Activated CD8-positive, alpha-beta memory T cell treated with anti-CD3 and anti-CD28 coated beads, Interleukin-2, amount 10 ng/mL, durations not matched to agents 7 days and 5 days (primary cell): ENCODE results near the gene CCSER2. TPM values are rescaled to one million over a fixed set of nuclear protein-coding genes. Genes with fewer than 3 reads are reported as not detected.
"Not testable (repeated sequence)": the region's sequence is repeated elsewhere in the genome, so short reads cannot be mapped to it uniquely, and the experiment has no call there.

Source experiments
- ATAC-seq: fragments of 150-1000 bp; cut with Tn5 transposase; one replicate; pipeline ENCODE4 v1.10.0; 2021; ENCODE audit warnings: moderate library complexity
- CTCF ChIA-PET: fragments of 350-600 bp; sonication (Branson Sonifier 250); formaldehyde crosslinking; loops from one replicate; lab custom pipeline; 2021; ENCODE audit warnings: antibody characterized with exemption; lab: Charles Lee
- DNase-seq: peaks from one replicate; pipeline ENCODE4 v3.0.0-alpha.2; 2020
- H3K27ac Mint-ChIP-seq: one replicate; pipeline ENCODE4 v1.8.0; 2021; ENCODE audit warnings: mild to moderate bottlenecking, mixed read lengths
- H3K27me3 Mint-ChIP-seq: one replicate; pipeline ENCODE4 v1.8.0; 2021; ENCODE audit warnings: mixed read lengths
- H3K36me3 Mint-ChIP-seq: one replicate; pipeline ENCODE4 v1.8.0; 2021; ENCODE audit warnings: mild to moderate bottlenecking, mixed read lengths
- H3K4me1 Mint-ChIP-seq: one replicate; pipeline ENCODE4 v1.8.0; 2021; ENCODE audit warnings: mixed read lengths
- H3K4me3 Mint-ChIP-seq: one replicate; pipeline ENCODE4 v1.8.0; 2021; ENCODE audit warnings: mild to moderate bottlenecking, moderate library complexity, mixed read lengths
- H3K9me3 Mint-ChIP-seq: one replicate; pipeline ENCODE4 v1.8.0; 2022; ENCODE audit warnings: low read depth, mixed read lengths
- total RNA-seq, 2 experiments: library from RNA; stranded (reverse); gene quantifications; one replicate each; pipeline ENCODE4 v1.2.3, GENCODE V29; 2021

CCSER2 gene
- total RNA-seq, 2 experiments from 2014 or later = 52.7 to 80.3 TPM

- Mint-ChIP-seq H3K27me3 (peaks cover 5% of the 10 kb centered on the region), H3K4me1 (peaks cover 2% of the 10 kb centered on the region), H3K9me3 (peaks cover 10% of the 10 kb centered on the region), H3K36me3 (peaks cover 10% of the 10 kb centered on the region), H3K4me3 (no peak overlapping the region), H3K27ac (no peak overlapping the region)
- DNase-seq = no peak
- CTCF ChIA-PET = interaction anchor here (0.9 to 1.5 kb wide), 2 partner anchors 12 to 95 kb away, joined by 4 to 6 read pairs; no protein-coding TSS in a partner anchor
- ATAC-seq = no peak
Measured at GRCh38 chr10:84525120-84525806, 196.9 kb downstream of the CCSER2 start.

- not testable (repeated sequence) for H3K27ac Mint-ChIP-seq, H3K4me3 Mint-ChIP-seq, DNase-seq, H3K36me3 Mint-ChIP-seq, H3K9me3 Mint-ChIP-seq, ATAC-seq, H3K4me1 Mint-ChIP-seq, H3K27me3 Mint-ChIP-seq
- CTCF ChIA-PET = interaction anchor here (0.9 to 1.5 kb wide), 2 partner anchors 11 to 95 kb away, joined by 4 to 6 read pairs; no protein-coding TSS in a partner anchor
Measured at GRCh38 chr10:84525807-84526182, 197.4 kb downstream of the CCSER2 start.

- H3K36me3 Mint-ChIP-seq, H3K4me3 Mint-ChIP-seq, H3K9me3 Mint-ChIP-seq, CTCF ChIA-PET, ATAC-seq, H3K4me1 Mint-ChIP-seq, H3K27ac Mint-ChIP-seq, DNase-seq, H3K27me3 Mint-ChIP-seq: not testable (repeated sequence)
Measured at GRCh38 chr10:84527386-84527785, 199.0 kb downstream of the CCSER2 start.

GRCh38 chr10:84528526-84528925 is 200.1 kb downstream of the CCSER2 start:
- H3K27ac Mint-ChIP-seq, H3K4me1 Mint-ChIP-seq, DNase-seq, ATAC-seq, H3K36me3 Mint-ChIP-seq, H3K4me3 Mint-ChIP-seq, H3K9me3 Mint-ChIP-seq, H3K27me3 Mint-ChIP-seq, CTCF ChIA-PET: not testable (repeated sequence)

- CTCF ChIA-PET = interaction anchor here (0.9 to 1.9 kb wide), 7 partner anchors 10 to 265 kb away, joined by 3 to 9 read pairs (median 4); no protein-coding TSS in a partner anchor
- Mint-ChIP-seq H3K27me3 (peaks cover 5% of the 10 kb centered on the region), H3K27ac (no peak overlapping the region), H3K36me3 (peaks cover 1% of the 10 kb centered on the region), H3K4me3 (no peak overlapping the region), H3K9me3 (peaks cover 4% of the 10 kb centered on the region), H3K4me1 (peaks cover 6% of the 10 kb centered on the region)
- ATAC-seq = no peak
- no peak for DNase-seq
Measured at GRCh38 chr10:84530724-84531325, 202.4 kb downstream of the CCSER2 start.

GRCh38 chr10:84531396-84531795 is 203.0 kb downstream of the CCSER2 start:
- DNase-seq (no peak), ATAC-seq (no peak)
- H3K36me3 Mint-ChIP-seq = peaks cover 1% of the 10 kb centered on the region
- CTCF ChIA-PET = interaction anchor here (1.2 to 1.9 kb wide), 7 partner anchors 9 to 265 kb away, joined by 3 to 9 read pairs (median 4); no protein-coding TSS in a partner anchor
- H3K4me1 Mint-ChIP-seq = peaks cover 6% of the 10 kb centered on the region
- peaks cover 5% of the 10 kb centered on the region for H3K27me3 Mint-ChIP-seq
- H3K4me3 Mint-ChIP-seq = no peak overlapping the region
- peaks cover 2% of the 10 kb centered on the region for H3K9me3 Mint-ChIP-seq
- no peak overlapping the region for H3K27ac Mint-ChIP-seq

- no peak for ATAC-seq
- no peaks in the 10 kb centered on the region for H3K36me3 Mint-ChIP-seq
- H3K27ac Mint-ChIP-seq = no peak overlapping the region
- H3K4me3 Mint-ChIP-seq = no peak overlapping the region
- no peak for DNase-seq
- CTCF ChIA-PET = interaction anchor here (0.7 to 11.1 kb wide), 4 partner anchors 104 to 277 kb away, joined by 3 to 238 read pairs (median 31); no protein-coding TSS in a partner anchor
- H3K9me3 Mint-ChIP-seq = no peaks in the 10 kb centered on the region
- H3K27me3 Mint-ChIP-seq = peaks cover 5% of the 10 kb centered on the region
- H3K4me1 Mint-ChIP-seq = peaks cover 11% of the 10 kb centered on the region
Measured at GRCh38 chr10:84534168-84534567, 205.8 kb downstream of the CCSER2 start.

GRCh38 chr10:84537447-84537931 is 209.1 kb downstream of the CCSER2 start:
- CTCF ChIA-PET = interaction anchor here (0.6 to 11.1 kb wide), 44 partner anchors 11 to 389 kb away, joined by 3 to 238 read pairs (median 4); partner anchors contain the start of gene CCSER2
- no peaks in the 10 kb centered on the region for H3K36me3 Mint-ChIP-seq
- H3K27me3 Mint-ChIP-seq = peaks cover 15% of the 10 kb centered on the region
- DNase-seq (no peak), ATAC-seq (peak; percentile 63)
- no peaks in the 10 kb centered on the region for H3K9me3 Mint-ChIP-seq
- H3K27ac Mint-ChIP-seq = no peak overlapping the region
- H3K4me1 Mint-ChIP-seq = peaks cover 15% of the 10 kb centered on the region
- no peak overlapping the region for H3K4me3 Mint-ChIP-seq

- CTCF ChIA-PET = interaction anchor here (1.0 to 11.1 kb wide), 29 partner anchors 11 to 284 kb away, joined by 3 to 238 read pairs (median 5); partner anchors contain the start of gene CCSER2
- H3K4me3 Mint-ChIP-seq = no peak overlapping the region
Measured at GRCh38 chr10:84538036-84538435, 209.6 kb downstream of the CCSER2 start.

GRCh38 chr10:84539216-84539615 is 210.8 kb downstream of the CCSER2 start:
- DNase-seq = no peak
- Mint-ChIP-seq H3K36me3 (no peaks in the 10 kb centered on the region), H3K9me3 (no peaks in the 10 kb centered on the region), H3K4me1 (peaks cover 15% of the 10 kb centered on the region), H3K27me3 (peaks cover 18% of the 10 kb centered on the region), H3K27ac (no peak overlapping the region), H3K4me3 (no peak overlapping the region)
- CTCF ChIA-PET = interaction anchor here (1.2 to 11.1 kb wide), 8 partner anchors 13 to 274 kb away, joined by 3 to 238 read pairs (median 10); no protein-coding TSS in a partner anchor
- no peak for ATAC-seq

More at GRCh38 chr10:84538036-84538435, 209.6 kb downstream of the CCSER2 start:
- H3K4me1 Mint-ChIP-seq = peaks cover 15% of the 10 kb centered on the region
- DNase-seq (no peak), ATAC-seq (no peak)
- peaks cover 16% of the 10 kb centered on the region for H3K27me3 Mint-ChIP-seq
- no peaks in the 10 kb centered on the region for H3K36me3 Mint-ChIP-seq
- no peak overlapping the region for H3K27ac Mint-ChIP-seq
- H3K9me3 Mint-ChIP-seq = no peaks in the 10 kb centered on the region

- CTCF ChIA-PET = interaction anchor here (0.6 to 11.1 kb wide), 31 partner anchors 8 to 1847 kb away, joined by 3 to 238 read pairs (median 3); partner anchors contain the start of gene CCSER2
- H3K4me1 Mint-ChIP-seq = peaks cover 9% of the 10 kb centered on the region
- ATAC-seq = peak; percentile 17
- no peak overlapping the region for H3K4me3 Mint-ChIP-seq
- no peak overlapping the region for H3K27ac Mint-ChIP-seq
- peaks cover 20% of the 10 kb centered on the region for H3K27me3 Mint-ChIP-seq
- DNase-seq = no peak
- no peaks in the 10 kb centered on the region for H3K9me3 Mint-ChIP-seq
- no peaks in the 10 kb centered on the region for H3K36me3 Mint-ChIP-seq
Measured at GRCh38 chr10:84540022-84540616, 211.7 kb downstream of the CCSER2 start.

- H3K27ac Mint-ChIP-seq = no peak overlapping the region
- CTCF ChIA-PET = interaction anchor here (0.6 to 11.1 kb wide), 32 partner anchors 8 to 1846 kb away, joined by 3 to 238 read pairs (median 3); partner anchors contain the start of gene CCSER2
- H3K36me3 Mint-ChIP-seq = no peaks in the 10 kb centered on the region
- DNase-seq (peak; percentile 74), ATAC-seq (peak; percentile 88)
- H3K9me3 Mint-ChIP-seq = no peaks in the 10 kb centered on the region
- peak overlapping the region; percentile 42 for H3K4me3 Mint-ChIP-seq
- H3K4me1 Mint-ChIP-seq = peaks cover 9% of the 10 kb centered on the region
- H3K27me3 Mint-ChIP-seq = peaks cover 20% of the 10 kb centered on the region
Measured at GRCh38 chr10:84540617-84541288, 212.4 kb downstream of the CCSER2 start.
